Stimulated activated CD4-positive, alpha-beta T cell treated with anti-CD3 and anti-CD28 coated beads, TNF-alpha, amount 100 ng/mL, for 4 hours (primary cell): ENCODE data around the gene GPR89B.
"Not testable (repeated sequence)": the region's sequence is repeated elsewhere in the genome, so short reads cannot be mapped to it uniquely, and the experiment has no call there.

ENCODE experiments used
- DNase-seq, 3 experiments: peaks; one replicate each; pipeline ENCODE4 v3.0.0-alpha.2; 2020; ENCODE audit warnings: low read depth in 3 of 3

The GPR89B gene

GRCh38 chr1:148032690-148033089 lies 104.5 kb downstream of the GPR89B start:
- DNase-seq: not testable (repeated sequence)

- DNase-seq: not testable (repeated sequence)
Observed at GRCh38 chr1:148033147-148033546, 104.9 kb downstream of the GPR89B start.

GRCh38 chr1:148037850-148038461 lies 109.7 kb downstream of the GPR89B start:
- not testable (repeated sequence) for DNase-seq

GRCh38 chr1:148038462-148039333 lies 110.5 kb downstream of the GPR89B start:
- peak in 2 of 3 experiments; percentile 32 to 36 for DNase-seq
